K562 (cell line): ENCODE measurements around the gene PRR29. TPM values are rescaled to one million over a fixed set of nuclear protein-coding genes. Genes with fewer than 3 reads are reported as not detected.

Source experiments
- ASH1L ChIP-seq: fragments of 450-650 bp; IDR thresholded peaks from 2 replicates; pipeline ENCODE4 v1.6.1; 2018; ENCODE audit warnings: borderline replicate concordance, mild to moderate bottlenecking, low read depth; ENCODE audit not compliant: partially characterized antibody
- CBFA2T3 ChIP-seq: fragments of 450-650 bp; IDR thresholded peaks from 2 replicates; pipeline ENCODE4 v1.6.1; 2017
- CHD2 ChIP-seq: IDR thresholded peaks from 2 replicates; pipeline ENCODE4 v1.6.1; 2011; ENCODE audit warnings: low read depth, low read length
- CREB1 ChIP-seq, 2 experiments: sonication (generic) in 1 of 2; formaldehyde crosslinking in 1 of 2; IDR thresholded peaks; 2 replicates each; pipeline versions ENCODE4 v1.6.1 to v1.8.0; 2012 to 2022; ENCODE audit warnings: inconsistent platforms in 1 of 2, mild to moderate bottlenecking in 1 of 2, missing genetic modification reagents in 1 of 2, moderate library complexity in 1 of 2
- JUNB ChIP-seq: fragments of 450-650 bp; formaldehyde crosslinking; conservative IDR thresholded peaks from 2 replicates; pipeline ENCODE4 v1.4.0; 2020; ENCODE audit warnings: mild to moderate bottlenecking
- PPARD ChIP-seq: fragments of 250-450 bp; sonication (Bioruptor Pico); IDR thresholded peaks from 2 replicates; pipeline ENCODE4 v1.8.0; 2022; ENCODE audit warnings: inconsistent platforms, mild to moderate bottlenecking, moderate library complexity
- SAP30 ChIP-seq: fragments of 200-600 bp; sonication (generic); IDR thresholded peaks from 2 replicates; pipeline ENCODE4 v1.6.1; 2012; ENCODE audit warnings: borderline replicate concordance, low read depth, mild to moderate bottlenecking, moderate library complexity, low read length, control low read depth, inconsistent platforms; ENCODE audit not compliant: insufficient read depth, poor library complexity, severe bottlenecking
- ZKSCAN3 ChIP-seq: fragments of 250-450 bp; sonication (Bioruptor Pico); IDR thresholded peaks from 2 replicates; pipeline ENCODE4 v1.4.0; 2020
- ZNF3 ChIP-seq: fragments of 250-450 bp; sonication (Bioruptor Pico); IDR thresholded peaks from 2 replicates; pipeline ENCODE4 v1.5.0; 2021; ENCODE audit warnings: mild to moderate bottlenecking, moderate library complexity
- polyA plus RNA-seq, 8 experiments: library from polyadenylated mRNA; depleted of rRNA in 4 of 8; stranded (reverse) in 5 of 8; unstranded in 3 of 8; fragments of >200 nt; fragmentation: Nextera tagmentation in 2 of 8; fragmentation: Illumina TruSeq in 1 of 8; extraction: Ambion mirVana in 2 of 8; extraction: Trizol in 1 of 8; gene quantifications; 2 replicates each; pipeline versions ENCODE4 v1.2.1 to v1.2.3, GENCODE V29; 2011 to 2014; ENCODE audit warnings: inconsistent platforms in 1 of 8, missing spikeins in 1 of 8
- total RNA-seq, 7 experiments: library from RNA; depleted of rRNA in 6 of 7; stranded (reverse); fragments of >200 nt in 6 of 7; fragmentation: Illumina TruSeq in 2 of 7; extraction: Trizol in 2 of 7; gene quantifications; 2 replicates each; pipeline versions ENCODE4 v1.2.1 to v1.2.3, GENCODE V29; 2011 to 2021; ENCODE audit warnings: low replicate concordance in 1 of 7
- TF ChIP-seq, protein P1 (sequence below): fragments of 450-650 bp; conservative IDR thresholded peaks from 2 replicates; pipeline ENCODE4 v1.6.1; 2016; ENCODE audit warnings: missing genetic modification characterization, low read depth, mild to moderate bottlenecking, control low read depth, missing compliant biosample characterization
- TF ChIP-seq, protein P2 (sequence below): sonication (generic); formaldehyde crosslinking; IDR thresholded peaks from 2 replicates; pipeline ENCODE4 v1.8.1; 2023; ENCODE audit warnings: missing genetic modification reagents, mild to moderate bottlenecking, borderline replicate concordance
- TF ChIP-seq, protein P3 (sequence below): sonication (generic); formaldehyde crosslinking; IDR thresholded peaks from 2 replicates; pipeline ENCODE4 v1.8.1; 2023; ENCODE audit warnings: mild to moderate bottlenecking, missing genetic modification reagents

PRR29 gene
- total and polyA plus RNA-seq, 9 of the 15 experiments (the other 6 are each of a cell fraction or from before 2014, with no cell fraction given): 0.08 to 0.58 (median 0.15) TPM; not detected in 5

DNA sequence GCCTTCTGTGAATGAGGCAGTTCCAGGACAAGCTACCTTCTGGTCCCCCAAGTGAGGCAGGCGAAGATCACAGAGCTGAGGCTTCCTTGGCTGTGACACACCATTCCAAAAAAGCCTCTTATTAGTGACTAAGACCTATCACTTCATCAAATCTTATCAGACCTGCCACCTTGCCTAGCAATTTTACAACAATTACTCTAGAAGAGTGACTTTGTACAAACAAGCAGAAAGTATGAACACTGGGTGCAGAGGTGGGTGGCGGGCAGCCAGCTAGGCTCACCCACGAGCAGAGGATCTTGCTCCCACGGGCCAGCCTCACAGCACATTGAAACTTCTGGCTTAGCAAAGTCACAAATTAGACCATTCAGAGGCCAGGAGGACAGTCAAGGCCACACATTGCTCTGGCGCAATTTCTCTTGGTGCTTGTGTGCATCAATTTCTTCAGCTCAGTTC is 24.5 kb downstream of the PRR29 start (continued):
- TF ChIP-seq CREB1 (IDR thresholded peaks at IDR 0.05) (no peak), CREB1 (CRISPR knock-in tag; IDR thresholded peaks at IDR 0.05) (no peak), JUNB (CRISPR knock-in tag) (no peak), CHD2 (no peak), ZNF3 (CRISPR knock-in tag) (no peak), ASH1L (no peak), PPARD (no peak), CBFA2T3 (peak; percentile 73), SAP30 (no peak), ZKSCAN3 (no peak)
- TF ChIP-seq, protein P1, sequence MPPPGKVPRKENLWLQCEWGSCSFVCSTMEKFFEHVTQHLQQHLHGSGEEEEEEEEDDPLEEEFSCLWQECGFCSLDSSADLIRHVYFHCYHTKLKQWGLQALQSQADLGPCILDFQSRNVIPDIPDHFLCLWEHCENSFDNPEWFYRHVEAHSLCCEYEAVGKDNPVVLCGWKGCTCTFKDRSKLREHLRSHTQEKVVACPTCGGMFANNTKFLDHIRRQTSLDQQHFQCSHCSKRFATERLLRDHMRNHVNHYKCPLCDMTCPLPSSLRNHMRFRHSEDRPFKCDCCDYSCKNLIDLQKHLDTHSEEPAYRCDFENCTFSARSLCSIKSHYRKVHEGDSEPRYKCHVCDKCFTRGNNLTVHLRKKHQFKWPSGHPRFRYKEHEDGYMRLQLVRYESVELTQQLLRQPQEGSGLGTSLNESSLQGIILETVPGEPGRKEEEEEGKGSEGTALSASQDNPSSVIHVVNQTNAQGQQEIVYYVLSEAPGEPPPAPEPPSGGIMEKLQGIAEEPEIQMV (tag): no peak
- TF ChIP-seq, protein P2, sequence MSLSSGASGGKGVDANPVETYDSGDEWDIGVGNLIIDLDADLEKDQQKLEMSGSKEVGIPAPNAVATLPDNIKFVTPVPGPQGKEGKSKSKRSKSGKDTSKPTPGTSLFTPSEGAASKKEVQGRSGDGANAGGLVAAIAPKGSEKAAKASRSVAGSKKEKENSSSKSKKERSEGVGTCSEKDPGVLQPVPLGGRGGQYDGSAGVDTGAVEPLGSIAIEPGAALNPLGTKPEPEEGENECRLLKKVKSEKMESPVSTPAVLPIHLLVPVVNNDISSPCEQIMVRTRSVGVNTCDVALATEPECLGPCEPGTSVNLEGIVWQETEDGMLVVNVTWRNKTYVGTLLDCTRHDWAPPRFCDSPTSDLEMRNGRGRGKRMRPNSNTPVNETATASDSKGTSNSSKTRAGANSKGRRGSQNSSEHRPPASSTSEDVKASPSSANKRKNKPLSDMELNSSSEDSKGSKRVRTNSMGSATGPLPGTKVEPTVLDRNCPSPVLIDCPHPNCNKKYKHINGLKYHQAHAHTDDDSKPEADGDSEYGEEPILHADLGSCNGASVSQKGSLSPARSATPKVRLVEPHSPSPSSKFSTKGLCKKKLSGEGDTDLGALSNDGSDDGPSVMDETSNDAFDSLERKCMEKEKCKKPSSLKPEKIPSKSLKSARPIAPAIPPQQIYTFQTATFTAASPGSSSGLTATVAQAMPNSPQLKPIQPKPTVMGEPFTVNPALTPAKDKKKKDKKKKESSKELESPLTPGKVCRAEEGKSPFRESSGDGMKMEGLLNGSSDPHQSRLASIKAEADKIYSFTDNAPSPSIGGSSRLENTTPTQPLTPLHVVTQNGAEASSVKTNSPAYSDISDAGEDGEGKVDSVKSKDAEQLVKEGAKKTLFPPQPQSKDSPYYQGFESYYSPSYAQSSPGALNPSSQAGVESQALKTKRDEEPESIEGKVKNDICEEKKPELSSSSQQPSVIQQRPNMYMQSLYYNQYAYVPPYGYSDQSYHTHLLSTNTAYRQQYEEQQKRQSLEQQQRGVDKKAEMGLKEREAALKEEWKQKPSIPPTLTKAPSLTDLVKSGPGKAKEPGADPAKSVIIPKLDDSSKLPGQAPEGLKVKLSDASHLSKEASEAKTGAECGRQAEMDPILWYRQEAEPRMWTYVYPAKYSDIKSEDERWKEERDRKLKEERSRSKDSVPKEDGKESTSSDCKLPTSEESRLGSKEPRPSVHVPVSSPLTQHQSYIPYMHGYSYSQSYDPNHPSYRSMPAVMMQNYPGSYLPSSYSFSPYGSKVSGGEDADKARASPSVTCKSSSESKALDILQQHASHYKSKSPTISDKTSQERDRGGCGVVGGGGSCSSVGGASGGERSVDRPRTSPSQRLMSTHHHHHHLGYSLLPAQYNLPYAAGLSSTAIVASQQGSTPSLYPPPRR: no peak
- TF ChIP-seq, protein P3, sequence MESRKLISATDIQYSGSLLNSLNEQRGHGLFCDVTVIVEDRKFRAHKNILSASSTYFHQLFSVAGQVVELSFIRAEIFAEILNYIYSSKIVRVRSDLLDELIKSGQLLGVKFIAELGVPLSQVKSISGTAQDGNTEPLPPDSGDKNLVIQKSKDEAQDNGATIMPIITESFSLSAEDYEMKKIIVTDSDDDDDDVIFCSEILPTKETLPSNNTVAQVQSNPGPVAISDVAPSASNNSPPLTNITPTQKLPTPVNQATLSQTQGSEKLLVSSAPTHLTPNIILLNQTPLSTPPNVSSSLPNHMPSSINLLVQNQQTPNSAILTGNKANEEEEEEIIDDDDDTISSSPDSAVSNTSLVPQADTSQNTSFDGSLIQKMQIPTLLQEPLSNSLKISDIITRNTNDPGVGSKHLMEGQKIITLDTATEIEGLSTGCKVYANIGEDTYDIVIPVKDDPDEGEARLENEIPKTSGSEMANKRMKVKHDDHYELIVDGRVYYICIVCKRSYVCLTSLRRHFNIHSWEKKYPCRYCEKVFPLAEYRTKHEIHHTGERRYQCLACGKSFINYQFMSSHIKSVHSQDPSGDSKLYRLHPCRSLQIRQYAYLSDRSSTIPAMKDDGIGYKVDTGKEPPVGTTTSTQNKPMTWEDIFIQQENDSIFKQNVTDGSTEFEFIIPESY (CRISPR knock-in tag): no peak
